OCI-LY7 (cell line): ENCODE results near the gene NAALAD2.
"Not testable (repeated sequence)": the region's sequence is repeated elsewhere in the genome, so short reads cannot be mapped to it uniquely, and the experiment has no call there.

Experiments used
- EZH2phosphoT487 ChIP-seq: fragments of 200-600 bp; sonication (generic); IDR thresholded peaks from 2 replicates; pipeline ENCODE4 v1.6.1; 2018; ENCODE audit warnings: low read depth, borderline replicate concordance, mild to moderate bottlenecking, mixed run types, antibody characterized with exemption, low read length, moderate library complexity, mixed read lengths
- TF ChIP-seq, protein P1 (sequence below): fragments of 200-600 bp; sonication (generic); conservative IDR thresholded peaks from 2 replicates; pipeline ENCODE4 v1.5.1; 2014; ENCODE audit warnings: mild to moderate bottlenecking, antibody characterized with exemption, low read length, moderate library complexity, mixed read lengths

DNA sequence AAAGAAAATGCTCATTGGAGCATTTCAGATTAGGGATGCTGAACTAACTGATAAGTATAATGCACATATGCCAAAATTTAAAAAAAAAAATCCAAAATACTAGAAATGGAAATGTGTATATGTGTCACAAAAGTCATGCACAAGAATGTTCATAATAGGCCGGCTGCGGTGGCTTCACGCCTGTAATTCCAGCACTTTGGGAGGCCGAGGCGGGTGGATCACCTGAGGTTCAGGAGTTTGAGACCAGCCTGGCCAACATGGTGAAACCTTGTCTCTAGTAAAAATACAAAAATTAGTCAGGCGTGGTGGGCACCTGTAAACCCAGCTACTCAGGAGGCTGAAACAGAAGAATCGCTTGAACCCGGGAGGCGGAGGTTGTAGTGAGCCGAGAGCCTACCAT, 73.5 kb downstream of the NAALAD2 start:
- TF ChIP-seq, protein P1, sequence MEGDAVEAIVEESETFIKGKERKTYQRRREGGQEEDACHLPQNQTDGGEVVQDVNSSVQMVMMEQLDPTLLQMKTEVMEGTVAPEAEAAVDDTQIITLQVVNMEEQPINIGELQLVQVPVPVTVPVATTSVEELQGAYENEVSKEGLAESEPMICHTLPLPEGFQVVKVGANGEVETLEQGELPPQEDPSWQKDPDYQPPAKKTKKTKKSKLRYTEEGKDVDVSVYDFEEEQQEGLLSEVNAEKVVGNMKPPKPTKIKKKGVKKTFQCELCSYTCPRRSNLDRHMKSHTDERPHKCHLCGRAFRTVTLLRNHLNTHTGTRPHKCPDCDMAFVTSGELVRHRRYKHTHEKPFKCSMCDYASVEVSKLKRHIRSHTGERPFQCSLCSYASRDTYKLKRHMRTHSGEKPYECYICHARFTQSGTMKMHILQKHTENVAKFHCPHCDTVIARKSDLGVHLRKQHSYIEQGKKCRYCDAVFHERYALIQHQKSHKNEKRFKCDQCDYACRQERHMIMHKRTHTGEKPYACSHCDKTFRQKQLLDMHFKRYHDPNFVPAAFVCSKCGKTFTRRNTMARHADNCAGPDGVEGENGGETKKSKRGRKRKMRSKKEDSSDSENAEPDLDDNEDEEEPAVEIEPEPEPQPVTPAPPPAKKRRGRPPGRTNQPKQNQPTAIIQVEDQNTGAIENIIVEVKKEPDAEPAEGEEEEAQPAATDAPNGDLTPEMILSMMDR = not testable (repeated sequence)
- TF ChIP-seq EZH2phosphoT487 = not testable (repeated sequence)
